Endodermal cell (in vitro differentiated cells): ENCODE measurements around the gene TGM6. TPM values are rescaled to one million over a fixed set of nuclear protein-coding genes. Genes with fewer than 3 reads are reported as not detected.

ENCODE experiments used
- DNase-seq: peaks from one replicate; pipeline ENCODE4 v3.0.0-alpha.2; 2017
- H3K27ac ChIP-seq: 2 replicates; pipeline ENCODE4 v1.5.1; 2013; ENCODE audit warnings: mild to moderate bottlenecking, low read depth, low read length, moderate library complexity
- H3K27me3 ChIP-seq: 2 replicates; pipeline ENCODE4 v1.6.1; 2013; ENCODE audit warnings: mild to moderate bottlenecking, low read length, moderate library complexity; ENCODE audit not compliant: insufficient read depth, control insufficient read depth, poor library complexity, severe bottlenecking
- H3K36me3 ChIP-seq: 2 replicates; pipeline ENCODE4 v1.7.0; 2013; ENCODE audit warnings: mild to moderate bottlenecking, low read length, moderate library complexity; ENCODE audit not compliant: control insufficient read depth, insufficient read depth
- H3K4me1 ChIP-seq: one replicate; pipeline ENCODE4 v1.7.0; 2013; ENCODE audit warnings: low read length; ENCODE audit not compliant: control insufficient read depth, insufficient read depth
- H3K4me3 ChIP-seq: 2 replicates; pipeline ENCODE4 v1.5.1; 2013; ENCODE audit warnings: mild to moderate bottlenecking, low read length, moderate library complexity
- H3K9ac ChIP-seq: 2 replicates; pipeline ENCODE4 v1.6.1; 2013; ENCODE audit warnings: mild to moderate bottlenecking, low read length, moderate library complexity; ENCODE audit not compliant: poor library complexity, severe bottlenecking; ENCODE audit errors: extremely low read depth
- H3K9me3 ChIP-seq: 2 replicates; pipeline ENCODE4 v1.6.1; 2013; ENCODE audit warnings: mild to moderate bottlenecking, low read length, moderate library complexity; ENCODE audit not compliant: control insufficient read depth
- H3K27ac Mint-ChIP-seq: 2 replicates; pipeline ENCODE4 v1.8.0; 2020; ENCODE audit warnings: mixed read lengths
- H3K27me3 Mint-ChIP-seq: 2 replicates; pipeline ENCODE4 v1.8.0; 2021; ENCODE audit warnings: mild to moderate bottlenecking, mixed read lengths; ENCODE audit not compliant: insufficient read depth
- H3K36me3 Mint-ChIP-seq: 2 replicates; pipeline ENCODE4 v1.8.0; 2020; ENCODE audit warnings: low read depth, mixed read lengths
- H3K4me1 Mint-ChIP-seq: 2 replicates; pipeline ENCODE4 v1.8.0; 2020; ENCODE audit warnings: mixed read lengths
- H3K4me3 Mint-ChIP-seq: 2 replicates; pipeline ENCODE4 v1.8.0; 2020; ENCODE audit warnings: mild to moderate bottlenecking, moderate library complexity, mixed read lengths
- H3K9me3 Mint-ChIP-seq: 2 replicates; pipeline ENCODE4 v1.8.0; 2020; ENCODE audit warnings: mild to moderate bottlenecking, mixed read lengths
- WGBS, 2 experiments: methylation state at CpG; one replicate each; pipeline versions ENCODE4 v1.1.5 to v1.1.7; 2013; ENCODE audit warnings: missing lambda C conversion rate in 2 of 2, mixed read lengths in 1 of 2; ENCODE audit not compliant: insufficient coverage in 1 of 2, insufficient read length in 1 of 2; 5-methylcytosine and 5-hydroxymethylcytosine counted together
- total RNA-seq, 2 donors: library from RNA; stranded (reverse); fragmentation: NEBNext Ultra II Directional in 1 of 2; extraction: Animal tissue kit (Norgen Biotek cat#: 25700) in 1 of 2; gene quantifications; 2 replicates in 1 of 2; 3 replicates in 1 of 2; pipeline ENCODE4 v1.2.1, GENCODE V29; 2021
- TF ChIP-seq, protein P1 (sequence below): fragments of 200-600 bp; sonication (generic); conservative IDR thresholded peaks from 2 replicates; pipeline ENCODE4 v1.5.0; 2021; ENCODE audit warnings: antibody characterized with exemption, mild to moderate bottlenecking

Gene TGM6
- total RNA-seq, 2 donors from 2014 or later: not detected

DNA sequence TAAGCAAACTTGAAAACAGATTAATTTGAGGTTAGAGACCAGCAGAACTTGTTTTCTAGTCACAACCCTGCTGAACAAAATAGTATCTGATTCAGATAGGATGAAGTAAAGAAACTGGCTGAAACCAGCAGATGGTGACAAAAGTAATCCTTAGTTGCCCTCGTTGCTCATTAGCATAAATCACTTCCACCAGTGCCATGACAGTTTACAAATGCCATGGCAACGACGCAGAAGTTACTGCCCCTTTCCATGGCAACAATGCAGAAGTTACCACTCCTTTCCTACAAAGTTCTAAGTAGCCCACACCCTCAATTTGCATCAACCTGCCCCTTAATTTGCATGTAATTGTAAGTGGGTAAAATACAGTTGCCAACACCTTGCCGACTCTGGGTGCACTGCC, 66.1 kb downstream of the TGM6 start:
- no peak overlapping the region for H3K4me3 ChIP-seq
- H3K36me3 ChIP-seq: no peaks in the 10 kb centered on the region
- peak; percentile 58 for DNase-seq
- no peaks in the 10 kb centered on the region for H3K9me3 ChIP-seq
- no peaks in the 10 kb centered on the region for H3K9me3 Mint-ChIP-seq
- H3K9ac ChIP-seq: no peak overlapping the region
- H3K4me1 Mint-ChIP-seq: no peaks in the 10 kb centered on the region
- H3K27ac ChIP-seq: no peak overlapping the region
- no peaks in the 10 kb centered on the region for H3K4me1 ChIP-seq
- no peak overlapping the region for H3K27ac Mint-ChIP-seq
- H3K27me3 Mint-ChIP-seq: peaks cover 6% of the 10 kb centered on the region
- WGBS, 2 experiments: 77 to 78% methylated on average over 3 to 4 of the region's 4 CpGs
- TF ChIP-seq, protein P1, sequence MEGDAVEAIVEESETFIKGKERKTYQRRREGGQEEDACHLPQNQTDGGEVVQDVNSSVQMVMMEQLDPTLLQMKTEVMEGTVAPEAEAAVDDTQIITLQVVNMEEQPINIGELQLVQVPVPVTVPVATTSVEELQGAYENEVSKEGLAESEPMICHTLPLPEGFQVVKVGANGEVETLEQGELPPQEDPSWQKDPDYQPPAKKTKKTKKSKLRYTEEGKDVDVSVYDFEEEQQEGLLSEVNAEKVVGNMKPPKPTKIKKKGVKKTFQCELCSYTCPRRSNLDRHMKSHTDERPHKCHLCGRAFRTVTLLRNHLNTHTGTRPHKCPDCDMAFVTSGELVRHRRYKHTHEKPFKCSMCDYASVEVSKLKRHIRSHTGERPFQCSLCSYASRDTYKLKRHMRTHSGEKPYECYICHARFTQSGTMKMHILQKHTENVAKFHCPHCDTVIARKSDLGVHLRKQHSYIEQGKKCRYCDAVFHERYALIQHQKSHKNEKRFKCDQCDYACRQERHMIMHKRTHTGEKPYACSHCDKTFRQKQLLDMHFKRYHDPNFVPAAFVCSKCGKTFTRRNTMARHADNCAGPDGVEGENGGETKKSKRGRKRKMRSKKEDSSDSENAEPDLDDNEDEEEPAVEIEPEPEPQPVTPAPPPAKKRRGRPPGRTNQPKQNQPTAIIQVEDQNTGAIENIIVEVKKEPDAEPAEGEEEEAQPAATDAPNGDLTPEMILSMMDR: no peak
- H3K27me3 ChIP-seq: no peaks in the 10 kb centered on the region
- no peaks in the 10 kb centered on the region for H3K36me3 Mint-ChIP-seq
- H3K4me3 Mint-ChIP-seq: no peak overlapping the region

DNA sequence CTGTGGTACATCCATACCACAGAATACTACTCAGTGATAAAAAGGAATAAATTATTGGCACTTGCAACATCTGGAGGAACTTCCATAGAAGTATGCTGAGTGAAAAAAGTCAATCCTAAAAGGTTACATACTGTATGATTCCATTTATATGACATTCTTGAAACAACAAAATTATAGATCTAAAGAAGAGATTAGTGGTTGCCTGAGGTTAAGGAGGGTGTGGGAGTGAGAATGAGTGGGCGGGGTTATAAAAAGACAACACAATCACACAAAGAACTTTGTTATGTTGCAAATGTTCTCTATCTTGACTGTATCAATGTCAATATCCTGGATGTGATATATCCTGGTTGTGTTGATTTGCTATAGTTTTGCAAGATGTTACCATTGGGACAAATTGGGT, 68.7 kb downstream of the TGM6 start:
- H3K9ac ChIP-seq: no peak overlapping the region
- no peaks in the 10 kb centered on the region for H3K4me1 ChIP-seq
- Mint-ChIP-seq H3K36me3 (no peaks in the 10 kb centered on the region), H3K27ac (no peak overlapping the region), H3K4me3 (no peak overlapping the region), H3K27me3 (peaks cover 3% of the 10 kb centered on the region), H3K4me1 (no peaks in the 10 kb centered on the region), H3K9me3 (no peaks in the 10 kb centered on the region)
- H3K36me3 ChIP-seq: no peaks in the 10 kb centered on the region
- H3K27ac ChIP-seq: no peak overlapping the region
- no peak for DNase-seq
- H3K27me3 ChIP-seq: no peaks in the 10 kb centered on the region
- no peaks in the 10 kb centered on the region for H3K9me3 ChIP-seq
- no CpG with 5 or more reads among the region's 1 CpG for WGBS, 2 experiments
- H3K4me3 ChIP-seq: no peak overlapping the region
- TF ChIP-seq, protein P1: no peak

DNA sequence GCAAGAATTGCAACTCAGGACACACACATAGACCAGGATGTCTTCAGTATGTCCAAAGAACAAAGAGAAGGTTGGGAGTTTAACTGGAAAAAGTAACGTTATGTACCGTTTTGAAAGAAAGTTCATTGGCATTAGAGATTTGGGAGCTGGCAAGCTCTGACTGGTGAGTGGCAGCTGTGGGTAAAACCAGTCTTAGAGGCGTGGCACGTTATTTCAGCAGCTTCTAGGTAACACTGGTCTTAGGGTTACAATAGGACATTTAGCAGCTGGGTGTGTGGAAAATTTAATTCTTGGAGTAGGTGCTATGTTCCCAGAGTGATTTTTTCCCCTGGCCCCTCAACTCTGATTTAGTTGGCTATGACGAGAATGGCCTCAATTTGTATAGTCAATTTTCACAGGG, 70.7 kb downstream of the TGM6 start:
- Mint-ChIP-seq H3K4me1 (no peaks in the 10 kb centered on the region), H3K4me3 (no peak overlapping the region), H3K9me3 (no peaks in the 10 kb centered on the region), H3K27me3 (no peaks in the 10 kb centered on the region), H3K27ac (no peak overlapping the region), H3K36me3 (no peaks in the 10 kb centered on the region)
- no peak overlapping the region for H3K4me3 ChIP-seq
- TF ChIP-seq, protein P1: no peak
- H3K4me1 ChIP-seq: no peaks in the 10 kb centered on the region
- no peaks in the 10 kb centered on the region for H3K27me3 ChIP-seq
- H3K9me3 ChIP-seq: no peaks in the 10 kb centered on the region
- H3K36me3 ChIP-seq: no peaks in the 10 kb centered on the region
- WGBS, 2 experiments: 90 to 95% methylated on average over 5 of the region's 5 CpGs
- no peak for DNase-seq
- H3K27ac ChIP-seq: no peak overlapping the region
- no peak overlapping the region for H3K9ac ChIP-seq
